Ovary (tissue), 1 donor: ENCODE measurements around the gene CYP4F3.

Source experiments
- EP300 ChIP-seq: sonication (generic); formaldehyde crosslinking; IDR thresholded peaks from one replicate; pipeline ENCODE4 v1.6.1; 2017; ENCODE audit warnings: antibody characterized with exemption
- POLR2A ChIP-seq: fragments of 450-650 bp; IDR thresholded peaks from one replicate; pipeline ENCODE4 v1.6.1; 2017; ENCODE audit warnings: antibody characterized with exemption, mild to moderate bottlenecking, moderate library complexity

- no peak for TF ChIP-seq POLR2A
- no peak for TF ChIP-seq EP300
Measured at GRCh38 chr19:15631817-15632216, 8.9 kb upstream of the CYP4F3 start.
